PC-3 (cell line): ENCODE data around the gene NUDT8. TPM values are rescaled to one million over a fixed set of nuclear protein-coding genes. Genes with fewer than 3 reads are reported as not detected.
"Not testable (repeated sequence)": the region's sequence is repeated elsewhere in the genome, so short reads cannot be mapped to it uniquely, and the experiment has no call there.

ENCODE experiments used
- ATAC-seq: fragments of 200-7000 bp; cut with Tn5 transposase; 2 replicates; pipeline ENCODE4 v1.9.1; 2020; ENCODE audit warnings: mild to moderate bottlenecking, moderate library complexity
- BruUV-seq: library from RNA; stranded (reverse); fragments of 400-500 nt; replicated peaks from 2 replicates; lab custom pipeline; 2021; lab: Mats Ljungman, UMichigan
- CTCF ChIA-PET: fragments of 300-600 bp; sonication (Branson Sonifier 250); formaldehyde crosslinking; loops from one replicate; lab custom pipeline; 2022; ENCODE audit warnings: antibody characterized with exemption; lab: Charles Lee
- POLR2A ChIA-PET: fragments of 300-600 bp; sonication (Branson Sonifier 250); formaldehyde crosslinking; loops from one replicate; lab custom pipeline; 2022; ENCODE audit warnings: antibody characterized with exemption; ENCODE audit not compliant: unreplicated experiment; lab: Charles Lee
- DNase-seq: peaks from one replicate; pipeline ENCODE4 v3.0.0-alpha.2; 2015
- H2AFZ ChIP-seq: fragments of 300-600 bp; sonication (generic); 2 replicates; pipeline ENCODE4 v1.6.0; 2016; ENCODE audit warnings: antibody characterized with exemption, low read length
- H3F3A ChIP-seq: fragments of 300-600 bp; sonication (generic); one replicate; pipeline ENCODE4 v1.6.0; 2017; ENCODE audit warnings: antibody characterized with exemption, low read length, control low read depth, mild to moderate bottlenecking; ENCODE audit not compliant: unreplicated experiment
- H3K27ac ChIP-seq: fragments of 300-600 bp; sonication (generic); 2 replicates; pipeline ENCODE4 v1.5.1; 2016; ENCODE audit warnings: mild to moderate bottlenecking, low read length
- H3K27me3 ChIP-seq: fragments of 300-600 bp; sonication (generic); 2 replicates; pipeline ENCODE4 v1.6.1; 2016; ENCODE audit warnings: low read length, mixed read lengths
- H3K36me3 ChIP-seq: fragments of 300-600 bp; sonication (generic); 2 replicates; pipeline ENCODE4 v1.6.1; 2016; ENCODE audit warnings: low read depth, mixed run types, low read length, mixed read lengths
- H3K4me1 ChIP-seq: fragments of 300-600 bp; sonication (generic); 2 replicates; pipeline ENCODE4 v1.5.1; 2016; ENCODE audit warnings: low read length; ENCODE audit not compliant: insufficient read depth
- H3K4me2 ChIP-seq: fragments of 300-600 bp; sonication (generic); 2 replicates; pipeline ENCODE4 v1.6.0; 2016; ENCODE audit warnings: low read length
- H3K4me3 ChIP-seq: fragments of 300-600 bp; sonication (generic); 2 replicates; pipeline ENCODE4 v1.5.1; 2016; ENCODE audit warnings: mild to moderate bottlenecking, low read length, mixed read lengths
- H3K79me2 ChIP-seq: fragments of 300-600 bp; sonication (generic); 2 replicates; pipeline ENCODE4 v1.6.1; 2017; ENCODE audit warnings: low read length, mixed read lengths
- H3K9ac ChIP-seq: fragments of 300-600 bp; sonication (generic); 2 replicates; pipeline ENCODE4 v1.6.0; 2016; ENCODE audit warnings: mild to moderate bottlenecking, low read length
- H3K9me2 ChIP-seq: fragments of 300-600 bp; sonication (generic); replicated peaks from 2 replicates; pipeline ENCODE4 v1.6.1; 2016; ENCODE audit warnings: mixed run types, low read length, mixed read lengths
- H3K9me3 ChIP-seq: fragments of 300-600 bp; sonication (generic); 2 replicates; pipeline ENCODE4 v1.6.1; 2016; ENCODE audit warnings: low read length, mixed read lengths
- H4K20me1 ChIP-seq: fragments of 300-600 bp; sonication (generic); 2 replicates; pipeline ENCODE4 v1.6.1; 2016; ENCODE audit warnings: low read length, mixed read lengths
- EZH2 ChIP-seq: fragments of 300-600 bp; sonication (generic); IDR thresholded peaks from one replicate; pipeline ENCODE4 v1.6.1; 2017; ENCODE audit warnings: antibody characterized with exemption, mild to moderate bottlenecking, low read length; ENCODE audit not compliant: unreplicated experiment
- EZH2phosphoT487 ChIP-seq: fragments of 300-600 bp; sonication (generic); IDR thresholded peaks from 2 replicates; pipeline ENCODE4 v1.6.1; 2018; ENCODE audit warnings: mild to moderate bottlenecking, antibody characterized with exemption, low read length, borderline replicate concordance
- intact Hi-C: fragments of 100-400 bp; cut with micrococcal nuclease; formaldehyde crosslinking; loops from 2 replicates; pipeline ENCODE4 v1.9.0; 2023
- total RNA-seq: library from RNA; depleted of rRNA; stranded (reverse); fragments of >200 nt; gene quantifications from 2 replicates; pipeline ENCODE4 v1.2.3, GENCODE V29; 2014
- TF ChIP-seq, protein P1 (sequence below): fragments of 300-600 bp; sonication (generic); conservative IDR thresholded peaks from 2 replicates; pipeline ENCODE4 v1.5.1; 2017; ENCODE audit warnings: antibody characterized with exemption, low read depth, mild to moderate bottlenecking, low read length

The NUDT8 gene
- total RNA-seq, 1 experiment from 2014 or later, result 50.6 TPM

DNA sequence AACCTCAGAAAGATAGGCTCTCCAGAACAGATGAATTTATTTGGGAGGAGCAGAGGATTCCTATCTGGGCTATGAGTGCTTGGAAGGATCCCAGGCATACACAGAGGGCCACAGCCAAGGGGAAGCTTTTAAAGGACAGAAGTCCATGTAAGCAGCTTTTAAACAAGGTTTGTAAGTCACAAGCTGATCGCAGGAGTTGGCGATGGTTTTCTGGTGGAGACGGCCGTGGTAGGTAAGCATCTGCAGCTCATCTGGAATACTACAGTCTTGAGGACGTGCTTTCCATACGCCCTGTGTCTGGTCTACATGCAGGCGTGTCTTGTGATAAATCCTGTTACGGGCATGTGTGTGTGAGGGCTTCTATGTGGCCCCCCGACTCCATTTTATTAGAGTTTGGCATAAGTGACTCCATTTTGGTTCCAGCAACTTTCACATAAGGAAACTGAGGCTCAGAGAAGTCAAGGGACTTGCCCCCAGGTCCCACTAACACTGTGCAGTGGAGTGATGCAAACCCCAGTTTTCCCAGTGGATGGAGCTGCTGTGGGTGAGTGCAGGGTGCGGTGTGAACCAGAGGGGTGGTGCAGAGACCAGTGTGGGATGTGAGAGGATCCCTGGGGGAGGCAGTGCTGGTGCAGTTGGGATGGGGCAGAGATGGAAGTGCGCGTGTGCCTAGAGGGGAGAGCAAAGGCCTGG, 32.6 kb upstream of the NUDT8 start:
- DNase-seq, result no peak
- POLR2A ChIA-PET, result no interaction called here
- CTCF ChIA-PET, result no interaction called here
- Histone ChIP-seq H3K36me3 (no peaks in the 10 kb centered on the region), H3K9me3 (no peaks in the 10 kb centered on the region), H4K20me1 (no peaks in the 10 kb centered on the region), H3K4me2 (no peak overlapping the region), H3K79me2 (no peaks in the 10 kb centered on the region), H3K9me2 (no peaks in the 10 kb centered on the region), H3K27ac (no peak overlapping the region), H3K4me1 (peaks cover 8% of the 10 kb centered on the region), H3K27me3 (no peaks in the 10 kb centered on the region), H3K9ac (no peak overlapping the region), H3F3A (peaks cover 2% of the 10 kb centered on the region), H2AFZ (no peak overlapping the region), H3K4me3 (no peak overlapping the region)
- no peak for ATAC-seq
- no peak for TF ChIP-seq EZH2phosphoT487
- no peak for TF ChIP-seq EZH2
- TF ChIP-seq, protein P1, sequence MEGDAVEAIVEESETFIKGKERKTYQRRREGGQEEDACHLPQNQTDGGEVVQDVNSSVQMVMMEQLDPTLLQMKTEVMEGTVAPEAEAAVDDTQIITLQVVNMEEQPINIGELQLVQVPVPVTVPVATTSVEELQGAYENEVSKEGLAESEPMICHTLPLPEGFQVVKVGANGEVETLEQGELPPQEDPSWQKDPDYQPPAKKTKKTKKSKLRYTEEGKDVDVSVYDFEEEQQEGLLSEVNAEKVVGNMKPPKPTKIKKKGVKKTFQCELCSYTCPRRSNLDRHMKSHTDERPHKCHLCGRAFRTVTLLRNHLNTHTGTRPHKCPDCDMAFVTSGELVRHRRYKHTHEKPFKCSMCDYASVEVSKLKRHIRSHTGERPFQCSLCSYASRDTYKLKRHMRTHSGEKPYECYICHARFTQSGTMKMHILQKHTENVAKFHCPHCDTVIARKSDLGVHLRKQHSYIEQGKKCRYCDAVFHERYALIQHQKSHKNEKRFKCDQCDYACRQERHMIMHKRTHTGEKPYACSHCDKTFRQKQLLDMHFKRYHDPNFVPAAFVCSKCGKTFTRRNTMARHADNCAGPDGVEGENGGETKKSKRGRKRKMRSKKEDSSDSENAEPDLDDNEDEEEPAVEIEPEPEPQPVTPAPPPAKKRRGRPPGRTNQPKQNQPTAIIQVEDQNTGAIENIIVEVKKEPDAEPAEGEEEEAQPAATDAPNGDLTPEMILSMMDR, result no peak
- intact Hi-C loops, result no loop called here
- no TSS peak for BruUV-seq

DNA sequence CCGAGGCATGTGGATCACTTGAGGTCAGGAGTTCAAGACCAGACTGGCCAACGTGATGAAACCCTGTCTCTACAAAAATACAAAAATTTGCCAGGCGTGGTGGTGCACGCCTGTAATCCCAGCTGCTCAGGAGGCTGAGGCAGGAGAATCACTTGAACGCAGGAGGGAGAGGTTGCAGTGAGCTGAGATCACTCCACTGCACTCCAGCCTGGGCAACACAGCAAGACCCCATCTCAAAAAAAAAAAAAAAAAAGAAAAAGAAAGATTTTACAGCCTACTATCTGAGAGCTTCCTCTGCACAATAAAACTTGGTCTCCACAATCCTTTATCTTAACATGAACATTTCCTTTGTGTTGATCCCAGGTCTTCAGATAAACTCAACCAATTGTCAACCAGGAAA, 31.0 kb upstream of the NUDT8 start:
- H4K20me1 ChIP-seq, BruUV-seq, H3K27ac ChIP-seq, H3K4me2 ChIP-seq, intact Hi-C loops, H3K9ac ChIP-seq, POLR2A ChIA-PET, H3K36me3 ChIP-seq, H2AFZ ChIP-seq, DNase-seq, H3K79me2 ChIP-seq, H3K9me3 ChIP-seq, H3K9me2 ChIP-seq, H3K27me3 ChIP-seq, ATAC-seq, CTCF ChIA-PET, H3F3A ChIP-seq, H3K4me3 ChIP-seq: not testable (repeated sequence)
- peaks cover 17% of the 10 kb centered on the region for H3K4me1 ChIP-seq

- not testable (repeated sequence) for H3K9me2 ChIP-seq, H3K9me3 ChIP-seq, H3K27me3 ChIP-seq, H4K20me1 ChIP-seq, H3K9ac ChIP-seq, H2AFZ ChIP-seq, DNase-seq, ATAC-seq, H3K79me2 ChIP-seq, H3F3A ChIP-seq, H3K27ac ChIP-seq, H3K4me3 ChIP-seq, H3K4me2 ChIP-seq, BruUV-seq, H3K36me3 ChIP-seq
- H3K4me1 ChIP-seq, result peaks cover 17% of the 10 kb centered on the region
- intact Hi-C loops, result loop anchor here (1.0 to 5.0 kb wide), 2 partner anchors 29 to 87 kb away; no protein-coding TSS in a partner anchor
- ChIA-PET CTCF (interaction anchor here (0.5 to 3.4 kb wide), 2 partner anchors 12 to 30 kb away, joined by 4 to 32 read pairs; partner anchors contain the start of gene NUDT8), POLR2A (interaction anchor here (0.6 kb wide), 2 partner anchors 8 to 24 kb away, joined by 3 to 4 read pairs; no protein-coding TSS in a partner anchor)
Observed at GRCh38 chr11:67659651-67660165, 30.0 kb upstream of the NUDT8 start.
